GM12892 (cell line): ENCODE measurements around the gene NUP98.

Source experiments
- POLR2A ChIP-seq: IDR thresholded peaks from 2 replicates; pipeline ENCODE4 v1.6.1; 2011; ENCODE audit warnings: low read depth, low read length, control low read depth
- POLR2AphosphoS5 ChIP-seq: IDR thresholded peaks from 2 replicates; pipeline ENCODE4 v1.6.1; 2011; ENCODE audit warnings: low read depth, low read length, control low read depth
- TAF1 ChIP-seq: IDR thresholded peaks from 2 replicates; pipeline ENCODE4 v1.6.1; 2011; ENCODE audit warnings: low read depth, mild to moderate bottlenecking, control low read depth, low read length, borderline replicate concordance

GRCh38 chr11:3738241-3738640 lies 59.1 kb downstream of the NUP98 start:
- TF ChIP-seq POLR2A (no peak), POLR2AphosphoS5 (no peak), TAF1 (no peak)
